ENCODE results near the gene DIAPH3. TPM values are rescaled to one million over a fixed set of nuclear protein-coding genes. Genes with fewer than 3 reads are reported as not detected.

DIAPH3 gene
- total RNA-seq, 4 donors from 2014 or later: 0.31 to 2.0 (median 1.1) TPM

- no peak for TF ChIP-seq CTCF (IDR thresholded peaks at IDR 0.05)
- ATAC-seq (ENCODE audit: low FRiP score): no peak
- no peak for DNase-seq (ENCODE audit: low spot score)
These were observed 82.9 kb downstream of the DIAPH3 start for GRCh38 chr13:60080850-60081249.

- TF ChIP-seq CTCF (IDR thresholded peaks at IDR 0.05): no peak
- no peak for ATAC-seq (ENCODE audit: low FRiP score)
- DNase-seq (ENCODE audit: low spot score): no peak
These were observed 85.5 kb downstream of the DIAPH3 start for GRCh38 chr13:60078226-60078625.

GRCh38 chr13:60075850-60076249 is 87.9 kb downstream of the DIAPH3 start:
- DNase-seq (ENCODE audit: low spot score) (no peak), ATAC-seq (ENCODE audit: low FRiP score) (no peak)
- no peak for TF ChIP-seq CTCF (IDR thresholded peaks at IDR 0.05)

- ATAC-seq (ENCODE audit: low FRiP score): no peak
- TF ChIP-seq CTCF (IDR thresholded peaks at IDR 0.05): no peak
- DNase-seq (ENCODE audit: low spot score): no peak
These were observed 89.3 kb downstream of the DIAPH3 start for GRCh38 chr13:60074397-60074796.

- DNase-seq (ENCODE audit: low spot score) (no peak), ATAC-seq (ENCODE audit: low FRiP score) (no peak)
These were observed 97.5 kb downstream of the DIAPH3 start for GRCh38 chr13:60066226-60066625.

GRCh38 chr13:60062502-60062901 is 101.2 kb downstream of the DIAPH3 start:
- DNase-seq (ENCODE audit: low spot score): no peak
- no peak for ATAC-seq (ENCODE audit: low FRiP score)
- TF ChIP-seq CTCF (IDR thresholded peaks at IDR 0.05): no peak

More at GRCh38 chr13:60066226-60066625, 97.5 kb downstream of the DIAPH3 start:
- no peak for TF ChIP-seq CTCF (IDR thresholded peaks at IDR 0.05)

- ATAC-seq (ENCODE audit: low FRiP score) (no peak), DNase-seq (ENCODE audit: low spot score) (no peak)
- no peak for TF ChIP-seq CTCF (IDR thresholded peaks at IDR 0.05)
These were observed 102.0 kb downstream of the DIAPH3 start for GRCh38 chr13:60061737-60062136.

Measured in omental fat pad (tissue), 4 donors.